Keratinocyte (primary cell): Measurements from ENCODE around the gene IRGC.

Experiments used
- CTCF ChIP-seq, 3 experiments: IDR thresholded peaks in 1 of 3; conservative IDR thresholded peaks in 1 of 3; optimal IDR thresholded peaks in 1 of 3; 2 replicates in 2 of 3; 3 replicates in 1 of 3; pipeline versions ENCODE3 to v1.5.1; 2011; ENCODE audit warnings: low read length in 3 of 3, mild to moderate bottlenecking in 3 of 3, moderate library complexity in 2 of 3, control low read depth in 1 of 3, inconsistent platforms in 1 of 3; ENCODE audit not compliant: insufficient read depth in 2 of 3; ENCODE audit errors: extremely low read depth in 1 of 3
- EZH2 ChIP-seq: IDR thresholded peaks from one replicate; pipeline ENCODE4 v1.6.1; 2012; ENCODE audit warnings: inconsistent platforms, mild to moderate bottlenecking, low read length, moderate library complexity

GRCh38 chr19:43675269-43675879 lies 40.5 kb upstream of the IRGC start:
- TF ChIP-seq CTCF (optimal IDR thresholded peaks at IDR 0.05 in 1 of 3, IDR thresholded peaks at IDR 0.05 in 1 of 3, conservative IDR thresholded peaks at IDR 0.05 in 1 of 3; ENCODE audit: extremely low read depth in 1 of 3, insufficient read depth in 2 of 3, low read length in 3 of 3) (no peak), EZH2 (no peak)
